Mesothelial cell of epicardium (in vitro differentiated cells): ENCODE data around the gene TBX2. TPM values are rescaled to one million over a fixed set of nuclear protein-coding genes. Genes with fewer than 3 reads are reported as not detected.

ENCODE experiments used
- DNase-seq, 2 experiments: peaks; one replicate each; pipeline ENCODE4 v3.0.0; 2021; ENCODE audit warnings: low spot score in 2 of 2; ENCODE audit not compliant: unreplicated experiment in 2 of 2
- H3K27ac Mint-ChIP-seq: 2 replicates; pipeline ENCODE4 v1.8.0; 2021; ENCODE audit warnings: mixed read lengths
- H3K27me3 Mint-ChIP-seq: 2 replicates; pipeline ENCODE4 v1.8.0; 2021; ENCODE audit warnings: low read depth, mixed read lengths
- H3K36me3 Mint-ChIP-seq: 2 replicates; pipeline ENCODE4 v1.8.0; 2021; ENCODE audit warnings: mixed read lengths
- H3K4me1 Mint-ChIP-seq: 2 replicates; pipeline ENCODE4 v1.8.0; 2021; ENCODE audit warnings: mixed read lengths
- H3K4me3 Mint-ChIP-seq: 2 replicates; pipeline ENCODE4 v1.8.0; 2021; ENCODE audit warnings: mild to moderate bottlenecking, moderate library complexity, mixed read lengths
- H3K9me3 Mint-ChIP-seq: 2 replicates; pipeline ENCODE4 v1.8.0; 2021; ENCODE audit warnings: mixed read lengths
- total RNA-seq: library from RNA; stranded (reverse); gene quantifications from 3 replicates; pipeline ENCODE4 v1.2.1, GENCODE V29; 2021
- TF ChIP-seq, protein P1 (sequence below): fragments of 200-600 bp; sonication (generic); IDR thresholded peaks from one replicate; pipeline ENCODE4 v1.5.0; 2021; ENCODE audit warnings: antibody characterized with exemption; ENCODE audit not compliant: unreplicated experiment

Gene TBX2
- total RNA-seq, 1 donor from 2014 or later, result 176 TPM

DNA sequence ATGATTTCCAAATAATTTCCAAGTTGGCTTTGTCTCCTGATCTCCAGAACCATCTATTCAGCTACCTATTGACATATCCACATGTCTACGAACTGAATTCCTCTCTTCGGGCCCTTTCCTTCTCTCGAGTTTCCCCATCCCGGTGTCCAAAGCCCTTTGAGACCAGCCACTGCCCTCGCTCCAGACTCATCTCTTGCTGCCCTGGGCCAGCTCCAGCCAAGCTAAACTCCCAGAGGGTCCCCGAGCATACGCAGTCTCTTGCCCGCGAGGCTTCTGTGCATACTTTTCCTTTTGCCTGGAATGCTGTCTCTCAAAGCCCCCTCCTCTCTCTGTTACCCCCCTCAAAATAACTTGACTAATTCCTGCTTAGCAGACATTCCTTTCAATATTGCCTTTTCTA, 27.2 kb upstream of the TBX2 start:
- no peak for DNase-seq
- peaks cover under 1% of the 10 kb centered on the region for H3K36me3 Mint-ChIP-seq
- peaks cover 34% of the 10 kb centered on the region for H3K4me1 Mint-ChIP-seq
- peak overlapping the region; percentile 62 for H3K27ac Mint-ChIP-seq
- no peaks in the 10 kb centered on the region for H3K9me3 Mint-ChIP-seq
- TF ChIP-seq, protein P1, sequence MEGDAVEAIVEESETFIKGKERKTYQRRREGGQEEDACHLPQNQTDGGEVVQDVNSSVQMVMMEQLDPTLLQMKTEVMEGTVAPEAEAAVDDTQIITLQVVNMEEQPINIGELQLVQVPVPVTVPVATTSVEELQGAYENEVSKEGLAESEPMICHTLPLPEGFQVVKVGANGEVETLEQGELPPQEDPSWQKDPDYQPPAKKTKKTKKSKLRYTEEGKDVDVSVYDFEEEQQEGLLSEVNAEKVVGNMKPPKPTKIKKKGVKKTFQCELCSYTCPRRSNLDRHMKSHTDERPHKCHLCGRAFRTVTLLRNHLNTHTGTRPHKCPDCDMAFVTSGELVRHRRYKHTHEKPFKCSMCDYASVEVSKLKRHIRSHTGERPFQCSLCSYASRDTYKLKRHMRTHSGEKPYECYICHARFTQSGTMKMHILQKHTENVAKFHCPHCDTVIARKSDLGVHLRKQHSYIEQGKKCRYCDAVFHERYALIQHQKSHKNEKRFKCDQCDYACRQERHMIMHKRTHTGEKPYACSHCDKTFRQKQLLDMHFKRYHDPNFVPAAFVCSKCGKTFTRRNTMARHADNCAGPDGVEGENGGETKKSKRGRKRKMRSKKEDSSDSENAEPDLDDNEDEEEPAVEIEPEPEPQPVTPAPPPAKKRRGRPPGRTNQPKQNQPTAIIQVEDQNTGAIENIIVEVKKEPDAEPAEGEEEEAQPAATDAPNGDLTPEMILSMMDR, result no peak
- H3K27me3 Mint-ChIP-seq, result no peaks in the 10 kb centered on the region
- H3K4me3 Mint-ChIP-seq, result no peak overlapping the region

DNA sequence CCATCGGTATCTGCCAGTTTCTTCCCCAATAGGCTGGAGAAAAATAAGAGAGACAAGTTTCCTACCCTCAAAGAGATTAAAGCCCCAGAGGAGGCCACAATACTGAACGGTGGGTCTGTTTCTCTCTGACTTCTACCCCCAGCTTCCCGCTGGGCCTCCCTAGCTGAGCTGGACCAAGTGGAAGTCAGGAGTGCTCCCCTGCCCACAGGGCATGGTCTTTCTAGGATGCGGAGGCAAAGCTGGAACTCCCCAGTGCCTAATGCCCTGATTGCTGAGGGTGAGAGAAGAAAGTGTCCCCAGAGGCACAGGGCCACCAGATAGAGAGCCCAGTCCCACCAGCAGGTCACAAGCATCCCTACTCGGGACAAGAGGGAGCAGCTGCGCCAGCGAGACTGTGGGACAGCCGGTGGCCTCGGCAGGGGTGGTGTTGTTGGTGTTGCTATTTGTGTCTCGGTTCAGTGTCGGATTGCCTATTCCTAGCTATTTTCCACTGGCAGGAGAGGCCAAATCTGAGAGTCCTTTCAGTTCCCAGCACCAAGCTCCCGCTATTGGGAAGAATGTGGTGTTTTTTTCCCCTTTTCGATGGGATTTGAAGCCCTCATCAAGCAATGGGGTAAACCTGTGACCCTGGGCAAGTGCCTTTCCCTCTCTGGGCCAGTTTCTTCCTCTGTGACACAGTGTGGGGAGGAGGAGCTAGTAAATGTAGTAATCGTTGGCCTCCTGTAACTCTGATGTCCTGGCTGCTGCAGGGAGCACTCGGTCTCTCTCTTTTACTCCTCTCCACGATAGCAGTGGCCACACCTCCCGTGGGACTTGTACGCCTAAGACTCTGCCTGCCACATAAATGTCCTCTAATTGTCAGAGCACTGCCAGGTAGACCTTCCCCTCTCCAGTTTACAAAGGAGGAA, 22.5 kb upstream of the TBX2 start:
- no peak for DNase-seq
- Mint-ChIP-seq H3K27ac (peak overlapping the region; percentile 40), H3K27me3 (no peaks in the 10 kb centered on the region)

DNA sequence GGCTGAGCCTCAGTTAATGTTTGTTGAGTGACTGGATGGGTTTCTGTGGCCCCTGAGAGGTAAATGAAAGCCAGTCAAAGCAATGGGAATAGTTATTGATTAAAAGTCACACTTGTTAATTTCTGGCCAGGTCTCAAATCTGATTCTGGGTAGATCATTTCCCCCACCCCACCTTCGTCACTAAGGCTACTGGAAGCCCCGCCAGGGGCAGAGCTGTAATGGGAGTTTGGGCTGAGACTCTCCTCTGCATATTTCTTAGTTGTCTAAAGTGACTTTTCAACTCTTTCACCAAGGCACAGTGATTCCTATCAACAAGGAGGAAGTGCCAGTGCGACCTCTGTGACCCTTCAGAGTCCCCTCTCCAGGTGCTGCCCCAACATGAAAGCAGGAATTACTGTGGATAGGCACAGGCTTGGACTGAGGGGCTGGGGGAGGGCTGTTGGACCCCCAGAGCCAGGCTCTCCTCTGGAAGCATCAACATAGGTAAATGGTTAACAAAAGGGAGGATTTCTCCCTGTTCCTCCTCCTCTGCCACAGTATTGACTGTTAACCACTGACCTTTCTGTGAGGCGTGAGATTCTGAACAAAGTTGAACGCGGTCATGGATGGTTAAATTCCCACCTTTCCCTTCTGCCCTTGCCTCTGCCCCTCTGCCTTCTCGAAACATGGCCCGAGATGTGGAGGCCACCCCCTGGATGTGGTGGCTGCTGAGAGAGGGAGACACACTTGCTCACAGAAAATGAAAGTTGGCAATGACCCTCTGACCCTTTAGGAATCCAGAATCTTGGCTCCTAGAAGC, 20.8 kb upstream of the TBX2 start:
- Mint-ChIP-seq H3K4me3 (no peak overlapping the region), H3K9me3 (no peaks in the 10 kb centered on the region), H3K27me3 (no peaks in the 10 kb centered on the region), H3K4me1 (peaks cover 47% of the 10 kb centered on the region), H3K36me3 (no peaks in the 10 kb centered on the region), H3K27ac (no peak overlapping the region)
- DNase-seq, result no peak
- TF ChIP-seq, protein P1, result no peak

More for the DNA sequence above, 22.5 kb upstream of the TBX2 start:
- Mint-ChIP-seq H3K9me3 (no peaks in the 10 kb centered on the region), H3K4me3 (no peak overlapping the region), H3K36me3 (no peaks in the 10 kb centered on the region), H3K4me1 (peaks cover 44% of the 10 kb centered on the region)
- TF ChIP-seq, protein P1, result no peak

DNA sequence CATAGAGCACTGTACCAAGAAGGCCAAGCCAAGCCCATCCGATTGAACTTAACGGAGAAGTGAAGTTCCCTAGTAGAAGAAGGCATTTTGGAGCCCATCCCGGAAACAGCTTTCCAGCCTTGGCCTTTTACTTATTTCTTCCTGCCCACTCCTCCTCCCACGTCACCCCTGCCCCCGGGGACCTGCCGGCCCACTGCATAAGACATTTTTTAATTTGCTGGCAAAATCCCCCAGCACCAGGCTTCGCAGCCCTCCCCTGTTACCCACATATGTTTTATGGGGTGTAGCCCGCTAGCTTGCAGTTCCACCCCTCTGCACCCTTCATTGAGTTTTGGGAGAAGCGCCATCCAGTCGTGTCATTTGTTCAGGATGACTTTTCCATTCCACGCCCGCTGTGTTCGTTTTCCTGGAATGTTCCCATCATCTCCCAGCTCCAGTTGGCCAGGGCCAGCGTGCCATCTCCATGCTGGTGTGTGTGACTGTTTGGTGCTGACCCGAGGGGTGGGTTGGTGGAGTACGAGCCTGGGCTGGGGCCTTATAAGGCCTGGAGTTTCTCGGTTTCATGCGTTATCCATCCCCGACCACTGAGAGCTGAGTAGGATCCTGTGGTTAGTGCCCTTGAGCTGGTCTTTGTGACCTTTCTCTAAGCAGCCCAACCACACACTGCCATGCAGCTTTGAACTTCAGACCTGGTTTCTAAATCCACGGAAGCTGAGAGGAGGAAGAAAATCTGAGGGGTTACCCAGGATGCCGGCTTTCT, 20.0 kb upstream of the TBX2 start:
- Mint-ChIP-seq H3K4me3 (no peak overlapping the region), H3K27ac (peak overlapping the region; percentile 25), H3K9me3 (no peaks in the 10 kb centered on the region), H3K36me3 (no peaks in the 10 kb centered on the region), H3K27me3 (no peaks in the 10 kb centered on the region), H3K4me1 (peaks cover 48% of the 10 kb centered on the region)
- no peak for DNase-seq
- TF ChIP-seq, protein P1, result no peak

DNA sequence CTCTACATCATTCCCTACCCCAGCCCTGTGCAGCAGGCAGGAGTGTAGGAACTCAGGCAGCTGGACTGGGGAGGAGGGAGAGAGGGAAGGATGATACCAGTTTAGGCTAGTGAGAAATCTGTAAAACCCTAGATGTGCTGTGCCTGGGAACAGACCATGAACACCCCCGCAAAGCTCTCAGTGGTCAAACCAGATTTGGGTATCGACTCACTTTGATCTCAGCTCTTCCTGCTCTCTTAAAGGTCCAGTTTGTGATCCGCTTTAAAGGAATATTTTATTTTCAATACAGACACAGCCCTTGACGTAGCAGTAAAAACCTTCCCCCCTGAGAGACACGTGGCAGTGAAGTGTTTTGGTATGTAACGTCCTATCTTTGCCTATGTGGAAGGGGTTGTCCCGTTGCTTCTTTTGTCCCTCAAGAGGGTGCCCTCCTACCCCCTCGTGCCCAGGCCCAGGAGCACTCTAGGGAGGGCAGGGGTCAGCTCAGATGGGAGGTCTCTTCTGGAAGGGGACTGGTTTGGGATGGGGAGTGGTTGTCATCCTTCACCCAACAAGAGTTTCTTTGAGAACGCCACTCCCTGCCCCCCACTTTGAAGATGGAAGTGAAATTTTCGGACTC, 19.3 kb upstream of the TBX2 start:
- peaks cover 52% of the 10 kb centered on the region for H3K4me1 Mint-ChIP-seq
- TF ChIP-seq, protein P1, result no peak
- no peaks in the 10 kb centered on the region for H3K9me3 Mint-ChIP-seq
- no peaks in the 10 kb centered on the region for H3K36me3 Mint-ChIP-seq
- H3K27ac Mint-ChIP-seq, result peak overlapping the region; percentile 30
- no peak overlapping the region for H3K4me3 Mint-ChIP-seq
- no peak for DNase-seq
- H3K27me3 Mint-ChIP-seq, result no peaks in the 10 kb centered on the region
